SH-SY5Y (cell line): ENCODE results near the gene TGIF1.

Source experiments
- GATA2 ChIP-seq: IDR thresholded peaks from 2 replicates; pipeline ENCODE4 v1.6.1; 2011; ENCODE audit warnings: mild to moderate bottlenecking, low read depth, low read length
- GATA3 ChIP-seq: IDR thresholded peaks from 2 replicates; pipeline ENCODE4 v1.6.1; 2011; ENCODE audit warnings: low read depth, mild to moderate bottlenecking, low read length, moderate library complexity

DNA sequence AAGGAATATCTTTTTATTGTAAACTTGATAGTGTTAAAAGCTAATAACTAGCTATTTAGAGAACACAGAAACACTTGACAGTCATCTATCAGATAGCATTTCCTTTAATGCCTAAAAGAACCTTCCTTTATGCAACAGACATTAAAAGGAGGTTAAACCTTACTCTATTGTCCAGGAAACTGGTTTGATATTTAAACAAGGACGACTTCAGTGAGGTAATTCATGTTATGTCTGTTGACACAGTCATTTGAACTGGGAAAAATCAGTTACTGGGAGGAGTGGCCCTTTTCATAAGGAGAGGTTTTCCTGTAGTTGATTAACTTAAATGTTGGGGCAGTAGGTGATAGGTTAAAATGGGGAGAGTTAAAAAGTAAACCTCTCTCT is 6.7 kb downstream of the TGIF1 start:
- TF ChIP-seq GATA2 = no peak
- no peak for TF ChIP-seq GATA3
